Measurements from ENCODE around the gene CTRL.
A peak's percentile ranks its signal among the peaks of the same experiment; 100 is the strongest.

The CTRL gene

GRCh38 chr16:67886387-67886786 lies 45.3 kb downstream of the CTRL start:
- no peak for DNase-seq

DNA sequence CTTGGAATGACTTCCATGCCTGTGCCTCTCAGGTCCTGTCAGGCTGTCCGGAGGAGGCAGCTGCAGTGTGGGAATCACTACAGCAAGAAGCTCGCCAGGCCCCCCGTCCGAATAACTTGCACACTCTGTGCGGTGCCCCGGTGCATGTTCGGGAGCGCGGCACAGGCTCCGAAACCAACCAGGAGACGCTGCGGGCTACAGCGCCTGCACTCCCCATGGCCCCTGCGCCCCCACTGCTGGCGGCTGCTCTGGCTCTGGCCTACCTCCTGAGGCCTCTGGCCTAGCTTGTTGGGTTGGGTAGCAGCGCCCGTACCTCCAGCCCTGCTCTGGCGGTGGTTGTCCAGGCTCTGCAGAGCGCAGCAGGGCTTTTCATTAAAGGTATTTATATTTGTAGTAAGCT lies 45.7 kb downstream of the CTRL start:
- DNase-seq, result no peak

DNA sequence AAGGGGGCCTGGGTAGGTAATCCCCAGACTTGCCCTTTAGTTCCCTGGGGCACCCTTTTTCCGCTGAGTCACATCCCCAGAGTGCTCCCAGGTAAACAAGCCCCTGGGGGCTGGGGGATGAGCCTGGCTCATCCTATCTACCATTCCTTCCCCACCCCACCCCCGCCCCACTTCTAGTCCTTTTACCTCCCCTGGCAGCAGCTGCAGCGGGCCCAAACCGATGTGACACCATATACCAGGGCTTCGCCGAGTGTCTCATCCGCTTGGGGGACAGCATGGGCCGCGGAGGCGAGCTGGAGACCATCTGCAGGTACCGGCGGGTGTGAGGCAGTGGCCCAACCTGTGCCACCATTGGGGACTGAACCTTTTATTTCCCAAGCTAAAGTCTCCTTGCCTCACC lies 46.1 kb downstream of the CTRL start:
- DNase-seq, result no peak

GRCh38 chr16:67884684-67885083 lies 47.0 kb downstream of the CTRL start, which contains the start of gene NRN1L:
Gene NRN1L, plus strand, starts transcription at chr16:67884885. Its CDS starts 19 bp downstream, at chr16:67884904.
- DNase-seq, result no peak

DNA sequence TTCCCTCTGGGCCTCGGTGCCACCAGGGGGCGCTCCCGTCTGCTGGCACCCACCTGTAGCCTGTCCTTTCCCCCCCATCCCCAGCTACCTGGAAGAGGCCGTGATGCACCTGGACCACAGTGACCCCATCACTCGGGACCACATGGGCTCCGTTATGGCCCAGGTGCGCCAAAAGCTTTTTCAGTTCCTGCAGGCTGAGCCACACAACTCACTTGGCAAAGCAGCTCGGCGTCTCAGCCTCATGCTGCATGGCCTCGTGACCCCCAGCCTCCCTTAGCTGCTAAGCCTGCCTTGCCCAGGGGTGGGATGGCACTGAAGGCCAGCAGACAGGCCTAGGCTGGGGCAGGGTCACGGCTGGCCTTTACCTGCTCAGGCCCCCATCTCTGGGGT lies 47.8 kb downstream of the CTRL start:
- DNase-seq, result peak; percentile 91

GRCh38 chr16:67883146-67883871 lies 48.4 kb downstream of the CTRL start:
- no peak for DNase-seq

DNA sequence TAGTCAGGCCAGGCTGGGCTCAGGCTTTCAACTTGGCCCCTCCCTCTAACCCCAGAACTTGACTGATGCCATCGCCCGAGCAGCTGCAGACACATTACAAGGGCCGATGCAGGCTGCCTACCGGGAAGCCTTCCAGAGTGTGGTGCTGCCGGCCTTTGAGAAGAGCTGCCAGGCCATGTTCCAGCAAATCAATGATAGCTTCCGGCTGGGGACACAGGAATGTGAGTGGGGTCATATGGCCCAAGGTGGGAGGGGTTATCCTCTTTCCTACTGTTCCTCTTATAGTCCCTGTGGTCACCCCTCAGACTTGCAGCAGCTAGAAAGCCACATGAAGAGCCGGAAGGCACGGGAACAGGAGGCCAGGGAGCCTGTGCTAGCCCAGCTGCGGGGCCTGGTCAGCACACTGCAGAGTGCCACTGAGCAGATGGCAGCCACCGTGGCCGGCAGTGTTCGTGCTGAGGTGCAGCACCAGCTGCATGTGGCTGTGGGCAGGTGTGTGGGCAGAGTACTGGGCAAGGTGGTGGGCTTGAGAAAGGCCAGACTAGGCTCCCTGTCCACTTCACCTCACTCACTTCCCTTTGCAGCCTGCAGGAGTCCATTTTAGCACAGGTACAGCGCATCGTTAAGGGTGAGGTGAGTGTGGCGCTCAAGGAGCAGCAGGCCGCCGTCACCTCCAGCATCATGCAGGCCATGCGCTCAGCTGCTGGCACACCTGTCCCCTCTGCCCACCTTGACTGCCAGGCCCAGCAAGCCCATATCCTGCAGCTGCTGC lies 49.1 kb downstream of the CTRL start:
- DNase-seq, result no peak

DNA sequence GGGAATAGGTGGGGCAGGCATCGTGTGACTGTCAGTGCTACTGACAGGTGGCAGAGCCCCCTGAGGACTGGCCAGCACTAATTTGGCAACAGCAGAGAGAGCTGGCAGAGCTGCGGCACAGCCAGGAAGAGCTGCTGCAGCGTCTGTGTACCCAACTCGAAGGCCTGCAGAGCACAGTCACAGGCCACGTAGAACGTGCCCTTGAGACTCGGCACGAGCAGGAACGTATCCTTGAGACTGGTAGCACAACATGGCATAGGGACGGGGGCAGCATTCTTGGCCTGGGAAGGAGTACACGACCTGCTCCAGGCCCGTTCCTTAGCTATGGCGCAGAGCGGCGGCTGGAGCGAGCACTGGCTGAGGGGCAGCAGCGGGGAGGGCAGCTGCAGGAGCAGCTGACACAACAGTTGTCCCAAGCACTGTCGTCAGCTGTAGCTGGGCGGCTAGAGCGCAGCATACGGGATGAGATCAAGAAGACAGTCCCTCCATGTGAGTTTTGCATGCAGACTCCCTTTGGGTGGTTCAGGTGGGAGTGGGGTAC lies 50.0 kb downstream of the CTRL start:
- DNase-seq, result no peak

GRCh38 chr16:67880584-67880983 lies 51.1 kb downstream of the CTRL start:
- DNase-seq, result no peak

- no peak for DNase-seq
Observed at GRCh38 chr16:67879936-67880335, 51.7 kb downstream of the CTRL start.

All from activated CD8-positive, alpha-beta memory T cell treated with anti-CD3 and anti-CD28 coated beads, Interleukin-2, amount 50 U/mL, for 48 hours (primary cell).